ENCODE results near the gene ARFGEF3. TPM values are rescaled to one million over a fixed set of nuclear protein-coding genes. Genes with fewer than 3 reads are reported as not detected.

ARFGEF3 gene
- total and polyA plus RNA-seq, 2 donors (not counting 1 experiment from before 2014, with no cell fraction given) = under 0.01 to 0.14 TPM

DNA sequence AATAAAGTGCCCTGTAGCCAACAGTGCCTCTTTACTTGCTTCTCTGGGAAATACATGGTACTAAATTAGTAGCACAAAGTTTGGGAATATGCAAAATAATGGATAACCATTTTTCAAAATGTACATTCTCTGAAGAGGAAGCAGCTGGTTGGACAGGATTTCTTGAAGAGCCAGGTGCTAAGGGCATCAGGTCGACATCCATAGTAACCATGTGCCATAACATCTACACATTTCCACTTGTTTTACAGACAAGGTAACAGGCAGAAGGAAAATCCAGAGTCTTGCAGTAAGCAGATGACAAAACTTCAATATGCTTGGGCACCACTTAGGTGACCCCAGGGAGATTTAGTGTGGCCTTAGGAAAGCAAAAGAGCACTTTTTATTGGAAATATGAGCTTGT lies 179.4 kb downstream of the ARFGEF3 start:
- DNase-seq (ENCODE audit: low read depth in 2 of 2) = no peak
- Histone ChIP-seq H3K9me3 (ENCODE audit: control insufficient read depth, insufficient read depth, low read depth, low read length) (no peaks in the 10 kb centered on the region), H4K20me1 (ENCODE audit: control insufficient read depth, extremely low read depth, insufficient read depth, low read length) (no peaks in the 10 kb centered on the region), H3K4me1 (ENCODE audit: control insufficient read depth, extremely low read depth, insufficient read depth, low read length) (no peaks in the 10 kb centered on the region), H3K27me3 (ENCODE audit: control insufficient read depth, insufficient read depth, low read length) (no peaks in the 10 kb centered on the region), H3K79me2 (ENCODE audit: control insufficient read depth, insufficient read depth, low read length) (no peaks in the 10 kb centered on the region), H2AFZ (ENCODE audit: low read length) (no peak overlapping the region), H3K9ac (ENCODE audit: insufficient read depth, low read length) (no peak overlapping the region), H3K27ac (ENCODE audit: insufficient read depth, low read length) (no peak overlapping the region), H3K4me2 (ENCODE audit: extremely low read depth, insufficient read depth, low read length) (no peak overlapping the region), H3K4me3 (replicated peaks in 1 of 4; ENCODE audit: control extremely low read depth in 1 of 4, insufficient read depth in 1 of 4, low read depth in 3 of 4, low read length in 4 of 4) (no peak overlapping the region), H3K36me3 (ENCODE audit: control insufficient read depth, insufficient read depth, low read length) (no peaks in the 10 kb centered on the region)
- TF ChIP-seq, protein P1, sequence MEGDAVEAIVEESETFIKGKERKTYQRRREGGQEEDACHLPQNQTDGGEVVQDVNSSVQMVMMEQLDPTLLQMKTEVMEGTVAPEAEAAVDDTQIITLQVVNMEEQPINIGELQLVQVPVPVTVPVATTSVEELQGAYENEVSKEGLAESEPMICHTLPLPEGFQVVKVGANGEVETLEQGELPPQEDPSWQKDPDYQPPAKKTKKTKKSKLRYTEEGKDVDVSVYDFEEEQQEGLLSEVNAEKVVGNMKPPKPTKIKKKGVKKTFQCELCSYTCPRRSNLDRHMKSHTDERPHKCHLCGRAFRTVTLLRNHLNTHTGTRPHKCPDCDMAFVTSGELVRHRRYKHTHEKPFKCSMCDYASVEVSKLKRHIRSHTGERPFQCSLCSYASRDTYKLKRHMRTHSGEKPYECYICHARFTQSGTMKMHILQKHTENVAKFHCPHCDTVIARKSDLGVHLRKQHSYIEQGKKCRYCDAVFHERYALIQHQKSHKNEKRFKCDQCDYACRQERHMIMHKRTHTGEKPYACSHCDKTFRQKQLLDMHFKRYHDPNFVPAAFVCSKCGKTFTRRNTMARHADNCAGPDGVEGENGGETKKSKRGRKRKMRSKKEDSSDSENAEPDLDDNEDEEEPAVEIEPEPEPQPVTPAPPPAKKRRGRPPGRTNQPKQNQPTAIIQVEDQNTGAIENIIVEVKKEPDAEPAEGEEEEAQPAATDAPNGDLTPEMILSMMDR (conservative IDR thresholded peaks at IDR 0.05 in 1 of 2, IDR thresholded peaks at IDR 0.05 in 1 of 2; ENCODE audit: low read depth in 1 of 2, low read length in 2 of 2) = no peak
- TF ChIP-seq EZH2 (IDR thresholded peaks at IDR 0.05; ENCODE audit: low read length, missing control alignments) = no peak

- no peak overlapping the region for H3K9ac ChIP-seq (ENCODE audit: insufficient read depth, low read length)
- H3K27me3 ChIP-seq (ENCODE audit: control insufficient read depth, insufficient read depth, low read length) = no peaks in the 10 kb centered on the region
- H2AFZ ChIP-seq (ENCODE audit: low read length) = no peak overlapping the region
- no peak for DNase-seq (ENCODE audit: low read depth in 2 of 2)
- H3K4me1 ChIP-seq (ENCODE audit: control insufficient read depth, extremely low read depth, insufficient read depth, low read length) = no peaks in the 10 kb centered on the region
- H3K27ac ChIP-seq (ENCODE audit: insufficient read depth, low read length) = no peak overlapping the region
- H3K79me2 ChIP-seq (ENCODE audit: control insufficient read depth, insufficient read depth, low read length) = no peaks in the 10 kb centered on the region
- H4K20me1 ChIP-seq (ENCODE audit: control insufficient read depth, extremely low read depth, insufficient read depth, low read length) = no peaks in the 10 kb centered on the region
- H3K4me3 ChIP-seq (replicated peaks in 1 of 4; ENCODE audit: control extremely low read depth in 1 of 4, insufficient read depth in 1 of 4, low read depth in 3 of 4, low read length in 4 of 4) = no peak overlapping the region
- TF ChIP-seq, protein P1 (conservative IDR thresholded peaks at IDR 0.05 in 1 of 2, IDR thresholded peaks at IDR 0.05 in 1 of 2; ENCODE audit: low read depth in 1 of 2, low read length in 2 of 2) = no peak
- no peak for TF ChIP-seq EZH2 (IDR thresholded peaks at IDR 0.05; ENCODE audit: low read length, missing control alignments)
- H3K36me3 ChIP-seq (ENCODE audit: control insufficient read depth, insufficient read depth, low read length) = no peaks in the 10 kb centered on the region
- H3K4me2 ChIP-seq (ENCODE audit: extremely low read depth, insufficient read depth, low read length) = no peak overlapping the region
- no peaks in the 10 kb centered on the region for H3K9me3 ChIP-seq (ENCODE audit: control insufficient read depth, insufficient read depth, low read depth, low read length)
Observed at GRCh38 chr6:138343112-138343511, 181.4 kb downstream of the ARFGEF3 start.

DNA sequence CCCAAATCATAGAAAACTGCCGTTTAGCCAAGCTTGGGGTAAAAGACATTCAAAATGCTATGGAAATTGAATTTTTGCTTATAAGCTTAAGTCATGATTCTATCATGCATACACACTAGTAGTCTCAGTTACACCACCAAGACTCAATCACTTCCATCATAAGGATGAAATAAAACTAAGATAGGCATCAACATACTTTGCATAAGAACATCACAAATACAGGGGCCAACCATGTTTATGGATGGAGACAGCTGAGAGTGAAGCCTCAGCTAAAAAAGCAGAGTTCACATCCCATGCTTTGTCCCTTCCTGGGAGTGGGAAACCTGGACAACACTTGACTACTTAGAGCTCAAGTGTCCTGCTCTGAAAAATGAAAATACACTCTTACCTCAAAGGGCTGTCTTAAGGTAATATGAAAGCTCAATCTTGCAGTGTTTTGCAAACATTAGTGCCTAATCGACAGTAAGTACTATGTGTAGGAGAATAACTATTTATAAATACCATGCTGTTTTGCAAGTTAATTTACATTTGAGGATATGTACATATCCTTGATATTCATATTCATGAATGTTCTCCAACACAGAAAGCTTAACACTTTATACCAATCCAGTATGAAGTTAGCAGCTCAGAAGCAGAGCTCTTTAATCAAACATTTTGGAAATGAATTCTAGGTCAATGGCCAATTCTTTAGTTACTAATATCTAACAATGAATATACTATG lies 184.0 kb downstream of the ARFGEF3 start:
- Histone ChIP-seq H3K36me3 (ENCODE audit: control insufficient read depth, insufficient read depth, low read length) (no peaks in the 10 kb centered on the region), H3K4me3 (replicated peaks in 1 of 4; ENCODE audit: control extremely low read depth in 1 of 4, insufficient read depth in 1 of 4, low read depth in 3 of 4, low read length in 4 of 4) (no peak overlapping the region), H4K20me1 (ENCODE audit: control insufficient read depth, extremely low read depth, insufficient read depth, low read length) (no peaks in the 10 kb centered on the region), H3K9me3 (ENCODE audit: control insufficient read depth, insufficient read depth, low read depth, low read length) (no peaks in the 10 kb centered on the region), H3K4me1 (ENCODE audit: control insufficient read depth, extremely low read depth, insufficient read depth, low read length) (no peaks in the 10 kb centered on the region), H3K4me2 (ENCODE audit: extremely low read depth, insufficient read depth, low read length) (no peak overlapping the region), H3K79me2 (ENCODE audit: control insufficient read depth, insufficient read depth, low read length) (no peaks in the 10 kb centered on the region), H3K27ac (ENCODE audit: insufficient read depth, low read length) (no peak overlapping the region), H2AFZ (ENCODE audit: low read length) (no peak overlapping the region), H3K9ac (ENCODE audit: insufficient read depth, low read length) (no peak overlapping the region), H3K27me3 (ENCODE audit: control insufficient read depth, insufficient read depth, low read length) (no peaks in the 10 kb centered on the region)
- no peak for DNase-seq (ENCODE audit: low read depth in 2 of 2)
- TF ChIP-seq EZH2 (IDR thresholded peaks at IDR 0.05; ENCODE audit: low read length, missing control alignments) = no peak
- TF ChIP-seq, protein P1 (conservative IDR thresholded peaks at IDR 0.05 in 1 of 2, IDR thresholded peaks at IDR 0.05 in 1 of 2; ENCODE audit: low read depth in 1 of 2, low read length in 2 of 2) = no peak
